Activated CD4-positive, alpha-beta T cell treated with anti-CD3 and anti-CD28 coated beads, Interleukin-2, amount 50 U/mL, for 1 hour (primary cell): ENCODE results near the gene NARF.

Experiments used
- DNase-seq: peaks from one replicate; pipeline ENCODE4 v3.0.0-alpha.2; 2020

NARF gene

DNA sequence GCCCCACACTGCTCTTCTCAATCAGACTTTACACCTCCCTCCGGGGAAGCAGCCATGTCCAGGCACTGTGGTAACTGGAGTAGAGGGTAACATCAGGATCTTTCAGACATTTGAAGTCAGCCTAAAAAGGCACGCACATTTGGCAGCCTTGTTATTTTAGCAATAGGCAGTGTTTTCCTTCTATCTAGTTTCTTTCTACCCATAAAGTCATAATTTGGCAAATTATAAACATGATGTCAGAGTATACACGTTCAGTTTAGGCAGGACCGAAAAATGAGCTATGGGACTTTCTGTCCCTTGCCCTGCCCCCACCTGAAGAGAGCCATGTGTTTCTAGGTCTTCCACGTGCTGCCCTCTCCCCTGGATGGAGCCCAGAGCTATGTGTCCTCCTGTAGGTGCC is 21.1 kb downstream of the NARF start:
- no peak for DNase-seq

DNA sequence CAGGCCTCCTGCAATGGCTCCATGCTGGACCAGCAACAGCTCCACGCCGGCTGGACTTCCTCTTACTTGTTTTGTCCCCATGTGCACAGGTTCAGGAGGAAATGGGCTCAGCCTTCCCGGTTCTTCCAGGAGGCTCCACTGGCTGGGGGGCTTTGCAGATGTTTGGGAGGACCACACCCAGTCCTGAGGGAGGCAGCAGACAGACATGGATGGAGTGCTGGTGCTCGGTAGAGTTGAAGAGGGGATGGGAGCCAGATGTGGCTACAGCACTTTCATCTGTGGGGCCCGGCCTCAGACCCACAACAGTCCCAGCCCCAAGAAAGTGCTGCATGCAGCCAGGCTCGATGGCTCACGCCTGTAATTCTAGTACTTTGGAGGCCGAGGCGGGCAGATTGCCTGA is 21.8 kb downstream of the NARF start:
- no peak for DNase-seq

DNA sequence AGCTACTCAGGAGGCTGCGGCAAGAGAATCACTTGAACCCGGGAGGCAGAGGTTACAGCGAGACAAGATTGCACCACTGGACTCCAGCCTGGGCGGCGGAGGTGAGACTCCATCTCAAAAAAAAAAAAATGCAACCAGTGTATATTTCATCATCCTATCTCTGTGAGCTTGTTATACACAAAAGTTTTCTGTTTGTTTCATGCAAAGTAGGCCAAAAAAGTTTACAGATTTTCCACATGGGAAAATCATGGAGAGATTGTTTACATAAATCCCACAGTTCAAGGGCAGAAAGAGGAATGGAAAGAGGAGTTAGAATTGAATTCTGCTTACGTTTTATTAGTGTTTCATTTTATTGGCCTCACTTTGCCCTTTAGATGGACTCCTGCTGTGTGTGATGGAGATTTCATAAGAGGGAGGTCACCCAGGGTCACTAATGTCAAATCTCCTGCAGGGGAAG is 24.7 kb downstream of the NARF start:
- no peak for DNase-seq

DNA sequence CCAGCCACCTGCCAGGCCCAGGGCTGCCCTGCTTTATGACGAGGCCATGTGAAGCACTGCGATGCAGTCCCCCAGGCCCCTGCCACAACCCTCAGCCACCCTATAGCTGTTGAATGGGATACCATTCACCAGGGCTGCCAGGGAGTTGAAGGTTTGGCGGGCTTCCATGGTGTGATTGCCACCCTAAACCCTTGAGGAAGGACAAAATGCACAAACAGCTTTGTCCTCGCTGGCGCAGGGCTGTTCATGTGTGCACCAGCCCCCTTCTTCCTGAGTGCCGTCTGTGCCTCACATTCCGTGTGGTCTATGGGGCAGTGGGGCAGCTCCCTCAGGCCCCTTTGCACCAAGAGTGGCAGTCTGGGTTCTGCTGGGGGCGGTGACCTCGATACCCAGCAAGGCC is 25.3 kb downstream of the NARF start:
- no peak for DNase-seq

DNA sequence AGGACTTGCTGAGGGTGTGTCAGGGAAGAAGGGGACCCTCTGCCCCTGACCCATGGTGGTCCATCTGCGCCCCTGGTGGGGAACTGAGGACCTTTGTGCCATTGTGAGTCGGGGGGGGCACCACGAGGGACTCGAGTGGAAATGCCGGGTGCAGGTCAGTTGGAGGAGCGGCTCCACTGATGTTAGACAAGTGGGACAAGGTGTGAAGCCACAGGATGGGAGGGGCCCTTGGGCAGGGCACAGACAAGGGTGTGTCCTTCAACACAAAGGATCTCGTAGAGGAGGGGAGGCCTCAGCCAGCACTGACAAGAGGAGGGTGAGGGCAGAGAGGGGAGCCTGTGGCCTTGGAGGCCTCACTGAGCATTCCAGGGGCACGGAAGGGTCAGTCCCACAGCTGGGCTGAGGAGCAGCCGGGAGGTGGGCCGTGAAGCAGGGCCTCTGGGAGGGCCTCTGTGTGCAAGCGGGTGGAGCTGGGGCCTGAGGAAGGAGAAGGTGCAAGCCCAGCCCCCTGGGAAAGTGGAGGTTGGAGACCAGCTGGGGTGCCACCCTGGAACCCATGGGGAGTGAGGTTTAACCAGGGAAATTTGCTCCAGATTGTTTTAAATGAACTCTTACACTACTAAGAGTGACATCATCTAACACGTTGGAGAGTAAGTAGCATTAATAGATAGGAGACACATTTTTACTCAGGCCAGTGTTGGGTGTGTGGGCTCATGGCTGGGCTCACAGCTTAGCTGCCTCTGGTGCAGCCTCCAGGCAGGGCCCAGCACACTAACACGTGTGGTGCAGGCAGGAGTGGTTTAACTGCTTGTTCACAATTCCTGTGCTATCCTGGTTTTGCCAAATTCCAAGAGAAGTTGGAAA is 27.9 kb downstream of the NARF start:
- DNase-seq, result no peak

DNA sequence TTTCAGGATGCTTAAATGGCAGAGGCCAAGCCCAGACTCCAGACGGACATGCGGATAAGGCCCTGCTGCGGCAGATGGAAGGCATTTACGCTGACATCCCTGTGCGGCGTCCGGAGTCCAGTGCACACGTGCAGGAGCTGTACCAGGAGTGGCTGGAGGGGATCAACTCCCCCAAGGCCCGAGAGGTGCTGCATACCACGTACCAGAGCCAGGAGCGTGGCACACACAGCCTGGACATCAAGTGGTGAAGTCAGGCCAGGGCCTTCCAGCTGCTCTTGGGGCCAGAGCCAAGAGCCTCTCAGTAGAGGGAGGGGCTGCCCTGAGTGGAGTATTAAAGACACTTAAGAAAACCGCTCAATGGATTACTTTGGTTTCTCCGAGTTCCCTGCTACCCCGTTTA is 29.4 kb downstream of the NARF start:
- DNase-seq, result no peak

DNA sequence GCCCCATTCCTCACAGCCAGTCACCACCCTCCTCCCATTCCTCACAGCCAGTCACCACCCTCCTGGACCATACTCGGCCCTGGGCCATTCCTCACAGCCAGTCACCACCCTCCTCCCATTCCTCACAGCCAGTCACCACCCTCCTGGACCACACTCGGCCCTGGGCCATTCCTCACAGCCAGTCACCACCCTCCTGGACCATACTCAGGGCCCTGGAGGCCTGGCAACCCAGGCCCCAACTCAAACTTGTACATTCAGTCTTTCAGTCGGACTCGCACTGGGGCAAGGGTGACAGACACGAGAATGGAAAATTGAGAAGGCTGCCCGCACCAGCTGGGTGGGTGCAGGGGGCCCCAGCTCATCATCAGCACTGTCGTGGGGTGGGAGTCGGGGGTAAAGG is 30.6 kb downstream of the NARF start:
- DNase-seq, result no peak

DNA sequence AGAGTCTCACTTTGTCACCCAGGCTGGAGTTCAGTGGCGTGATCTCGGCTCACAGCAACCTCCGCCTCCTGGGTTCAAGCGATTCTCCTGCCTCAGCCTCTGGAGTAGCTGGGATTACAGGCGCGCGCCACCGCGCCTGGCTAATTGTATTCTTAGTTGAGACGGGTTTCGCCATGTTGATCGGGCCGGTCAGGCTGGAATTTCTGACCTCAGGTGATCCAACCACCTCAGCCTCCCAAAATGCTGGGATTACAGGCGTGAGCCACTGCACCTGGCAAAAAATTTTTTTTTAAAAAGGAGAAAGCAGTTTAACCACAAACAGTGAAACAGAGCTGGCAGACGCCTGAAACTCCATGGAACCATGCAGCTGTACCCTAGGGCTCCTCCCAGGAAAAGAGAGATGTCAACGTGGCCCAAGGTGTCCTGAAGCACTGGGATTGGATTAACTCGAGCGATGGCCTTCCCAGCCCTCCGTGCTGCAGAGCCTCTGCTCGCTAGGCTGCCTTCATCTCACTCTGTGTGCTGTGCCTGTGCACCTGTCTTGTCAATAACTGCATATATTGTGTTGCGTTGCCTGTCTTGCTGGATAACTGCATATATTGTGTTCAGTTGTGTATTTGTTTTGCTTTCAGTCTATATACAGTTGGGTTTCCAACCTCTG is 31.4 kb downstream of the NARF start:
- no peak for DNase-seq

DNA sequence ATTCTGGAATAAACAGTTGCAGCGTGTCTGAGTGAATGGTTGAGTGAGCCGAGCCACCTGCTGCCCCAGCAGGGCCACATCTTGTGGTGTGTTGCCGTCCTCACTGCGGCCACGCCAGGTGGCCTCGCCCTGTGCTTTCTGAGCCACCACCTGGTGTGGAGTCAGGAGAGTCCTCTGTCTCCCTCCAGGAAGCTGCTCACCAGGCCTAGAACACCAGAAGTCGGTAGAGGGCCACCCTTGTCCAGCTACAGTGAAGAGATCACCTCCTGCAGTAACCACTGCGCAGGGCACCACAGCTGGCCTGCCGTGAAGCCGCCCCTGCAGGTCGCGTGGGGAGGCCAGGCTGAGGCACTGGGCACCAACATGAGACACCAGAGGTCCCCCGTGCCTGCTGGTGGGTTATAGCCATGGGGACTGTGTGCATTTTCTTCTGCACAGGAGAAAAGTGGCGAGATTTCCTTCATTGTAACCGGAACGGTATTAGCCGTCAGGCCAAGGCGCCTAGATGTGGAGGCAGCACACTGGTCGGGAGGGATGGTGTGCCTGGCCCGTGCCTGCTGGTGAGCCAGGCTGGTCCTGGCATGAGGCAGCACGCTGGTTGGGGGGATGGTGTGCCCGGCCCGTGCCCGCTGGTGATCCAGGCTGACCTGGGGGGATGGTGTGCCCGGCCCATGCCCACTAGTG is 32.1 kb downstream of the NARF start:
- no peak for DNase-seq

DNA sequence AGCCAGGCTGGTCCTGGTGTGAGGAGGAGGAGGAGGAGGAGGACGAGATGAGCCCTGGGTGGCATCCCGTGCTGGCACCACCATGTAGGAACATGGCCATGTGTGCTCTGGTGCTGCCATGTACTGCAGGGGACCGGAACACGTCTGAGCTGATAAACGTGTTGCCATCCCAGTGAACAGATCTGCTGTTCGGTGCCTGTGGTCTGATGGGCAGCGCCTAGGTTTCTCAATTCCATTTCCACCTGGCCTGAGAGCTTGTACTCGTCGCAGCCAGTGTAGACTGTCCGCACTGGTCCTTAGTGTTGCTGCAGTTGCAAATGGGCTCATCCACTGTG is 32.6 kb downstream of the NARF start:
- no peak for DNase-seq

DNA sequence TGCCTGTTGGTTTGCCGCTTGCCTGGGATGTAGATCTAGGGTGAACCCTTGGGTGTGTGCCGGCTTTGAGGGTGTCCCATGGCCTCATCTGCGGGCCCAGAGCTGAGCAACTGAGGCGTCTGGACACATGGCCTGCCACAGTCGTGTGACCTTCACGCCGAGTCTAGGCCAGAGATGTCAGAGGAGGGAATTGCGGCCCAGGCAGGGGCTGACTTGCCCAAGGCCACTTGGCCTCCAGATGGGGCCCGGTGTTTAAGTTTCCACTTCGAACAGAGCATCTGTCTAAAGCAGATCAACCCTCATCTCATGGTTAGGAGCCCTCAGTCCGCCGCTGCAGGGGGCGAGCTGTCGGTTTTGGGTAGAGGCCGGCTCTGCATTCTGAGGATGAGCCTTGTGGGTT is 33.0 kb downstream of the NARF start:
- no peak for DNase-seq

DNA sequence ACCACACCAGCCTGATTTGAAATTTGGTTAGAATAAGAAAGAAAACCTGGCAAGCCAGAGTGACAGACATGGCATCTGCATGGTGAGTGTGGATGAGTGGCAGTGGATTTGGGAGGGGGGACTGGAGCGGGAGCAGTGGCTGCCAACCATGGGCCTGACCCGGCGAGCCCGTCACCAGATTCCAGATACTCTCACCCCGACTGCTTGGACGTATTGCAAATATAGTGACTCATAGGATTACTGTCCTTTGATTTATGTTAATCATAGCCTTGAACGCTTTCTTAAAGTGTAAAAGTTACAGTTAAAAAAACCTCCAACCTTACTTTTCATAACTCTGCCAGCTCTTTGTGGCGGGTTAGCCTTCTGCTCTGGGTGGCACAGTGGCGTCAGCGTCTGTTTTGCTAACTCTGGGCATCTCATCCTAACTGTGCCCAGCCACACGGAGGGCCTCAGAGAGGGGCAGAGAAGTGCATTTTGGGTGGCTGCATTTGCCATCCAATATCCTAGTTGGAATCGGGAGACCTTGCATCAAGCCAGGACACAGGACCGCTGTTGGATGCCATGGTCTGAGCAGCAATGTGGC is 34.2 kb downstream of the NARF start:
- DNase-seq, result no peak

DNA sequence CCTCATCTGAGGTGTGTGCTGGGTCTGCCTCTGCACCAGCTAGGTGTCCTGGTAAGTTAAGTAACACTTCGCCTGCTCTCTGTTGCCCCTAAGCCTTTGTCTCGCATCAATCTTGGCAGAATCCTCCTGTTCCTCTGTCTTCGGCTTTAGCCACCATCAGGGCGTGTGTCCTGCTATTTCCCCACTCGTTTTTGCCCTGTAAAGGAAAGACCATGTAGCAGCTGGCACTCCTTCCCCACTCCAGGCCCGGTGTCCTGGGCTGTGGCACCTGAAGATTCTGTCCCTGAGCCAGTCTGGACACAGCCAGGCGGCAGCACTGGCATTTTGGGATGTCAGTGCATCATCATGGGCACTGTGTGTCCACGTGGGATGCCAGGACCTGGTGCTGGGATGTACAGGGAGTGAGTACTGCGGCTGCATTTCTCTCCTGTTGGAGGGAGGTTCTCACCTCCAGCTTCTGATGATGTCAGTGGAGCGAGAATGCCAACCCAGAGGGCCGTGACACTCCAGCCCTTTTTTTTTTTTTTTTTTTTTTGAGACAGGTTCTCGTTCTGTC is 34.8 kb downstream of the NARF start:
- no peak for DNase-seq

DNA sequence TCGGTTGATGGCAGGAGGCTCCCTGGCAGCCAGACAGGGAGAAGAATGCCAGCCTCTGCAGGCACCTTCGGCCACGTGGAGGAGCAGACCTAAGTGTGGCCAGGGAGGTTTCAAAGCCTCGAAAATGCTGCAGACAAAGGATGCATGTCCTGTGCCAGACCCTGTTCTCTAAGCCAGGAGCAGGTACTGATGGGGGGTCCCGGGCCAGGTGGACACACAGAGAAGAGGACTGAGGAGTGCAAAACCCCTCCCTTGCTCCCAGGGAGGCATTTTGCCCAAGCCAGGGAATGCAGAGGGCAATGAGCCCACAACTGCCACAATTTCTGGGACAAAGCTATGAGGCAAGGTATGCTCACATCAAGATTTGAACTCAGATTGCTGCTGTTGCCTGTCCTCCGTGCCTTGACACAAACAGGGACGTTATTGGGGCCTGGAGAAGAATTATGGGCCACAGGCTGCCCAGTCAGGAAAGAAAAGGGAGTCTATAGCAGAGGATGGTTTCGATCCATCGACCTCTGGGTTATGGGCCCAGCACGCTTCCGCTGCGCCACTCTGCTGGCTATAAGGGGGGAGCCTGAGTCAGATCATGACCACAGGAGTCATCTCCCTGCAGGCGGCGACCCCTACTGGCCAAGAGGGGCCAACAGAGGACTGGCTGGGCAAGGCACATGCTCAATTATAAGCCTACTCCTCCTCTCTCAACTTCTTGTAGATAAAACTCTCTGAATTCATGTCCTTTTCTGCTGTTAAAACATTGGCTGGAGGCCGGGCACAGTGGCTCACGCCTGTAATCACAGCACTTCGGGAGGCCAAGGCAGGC is 35.9 kb downstream of the NARF start:
- peak; percentile 83 for DNase-seq

DNA sequence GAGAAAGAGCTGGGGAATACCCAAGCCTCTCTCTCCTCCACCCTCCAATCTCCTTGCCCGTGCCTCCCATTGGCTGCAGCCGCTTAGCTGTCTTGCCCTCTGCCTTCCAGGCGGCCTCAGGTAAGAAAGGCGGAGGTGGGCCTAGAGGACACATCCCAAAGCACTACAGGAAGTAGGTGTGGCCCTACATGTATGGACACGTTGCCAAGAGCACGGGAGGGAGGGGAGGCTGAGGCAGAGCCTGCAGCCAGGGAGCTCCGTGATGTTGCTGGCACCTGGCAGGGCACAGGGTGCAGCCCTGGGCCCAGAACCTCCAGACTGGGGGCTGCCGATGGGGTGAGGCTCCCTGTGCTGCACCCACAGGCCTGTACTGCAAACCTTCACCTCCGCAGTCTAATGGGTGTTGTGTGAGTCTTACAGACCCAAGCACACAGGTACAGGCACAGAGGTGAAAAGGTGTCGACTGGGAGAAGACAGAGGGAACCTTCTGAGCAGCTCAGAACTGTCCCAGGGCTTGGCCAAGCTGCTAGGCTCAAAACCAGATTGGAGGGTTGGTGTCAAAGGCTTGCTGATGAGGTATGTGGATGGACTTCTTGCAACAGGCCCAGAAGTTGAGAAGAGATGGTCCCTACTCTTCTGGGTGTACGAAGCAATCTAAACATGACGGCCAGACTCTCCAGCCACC is 37.4 kb downstream of the NARF start:
- no peak for DNase-seq

DNA sequence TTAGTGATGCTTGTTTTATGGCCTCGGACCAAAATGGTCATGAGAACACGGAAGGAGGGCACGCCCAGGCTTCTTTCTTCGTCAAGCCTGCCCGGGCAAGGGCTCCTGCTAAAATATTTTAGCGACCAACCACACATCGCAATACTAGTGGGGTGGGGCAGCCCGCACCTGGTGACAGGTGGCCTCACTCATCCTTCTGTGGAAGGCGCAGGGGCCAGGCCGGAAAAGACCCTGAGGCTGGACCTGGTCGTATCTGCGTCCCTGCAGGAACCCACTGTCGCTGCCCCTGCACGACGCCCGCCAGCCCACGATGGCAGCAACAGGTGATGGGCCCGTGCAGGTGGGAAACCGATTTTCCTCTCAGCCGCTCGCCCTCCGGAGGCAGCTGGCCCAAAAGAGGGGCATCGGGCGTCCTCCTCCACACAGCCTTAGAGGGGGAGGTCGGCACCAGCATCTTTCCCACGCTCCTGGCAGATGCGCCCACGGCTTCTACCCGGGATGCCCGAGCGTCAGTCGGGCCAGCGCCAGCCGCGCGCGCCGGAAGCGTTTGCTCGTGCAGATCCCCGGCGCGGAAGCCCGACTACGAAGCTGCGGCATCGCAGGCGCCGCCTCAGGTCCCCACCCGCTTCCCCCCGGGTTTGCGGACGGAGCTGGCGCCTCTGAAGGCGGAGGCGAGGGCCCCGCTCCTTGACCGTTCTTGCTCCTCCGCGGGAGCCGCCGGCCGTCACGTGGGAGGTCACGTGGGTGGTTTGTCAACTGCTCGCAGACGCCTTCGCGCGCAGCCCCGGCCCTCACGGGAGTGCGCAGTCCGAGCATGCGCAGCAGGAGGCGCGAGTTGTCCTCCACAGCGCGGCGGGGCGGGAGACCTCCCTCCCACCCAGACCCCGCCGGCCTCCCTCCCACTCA is 38.2 kb downstream of the NARF start:
- peak; percentile 83 for DNase-seq

DNA sequence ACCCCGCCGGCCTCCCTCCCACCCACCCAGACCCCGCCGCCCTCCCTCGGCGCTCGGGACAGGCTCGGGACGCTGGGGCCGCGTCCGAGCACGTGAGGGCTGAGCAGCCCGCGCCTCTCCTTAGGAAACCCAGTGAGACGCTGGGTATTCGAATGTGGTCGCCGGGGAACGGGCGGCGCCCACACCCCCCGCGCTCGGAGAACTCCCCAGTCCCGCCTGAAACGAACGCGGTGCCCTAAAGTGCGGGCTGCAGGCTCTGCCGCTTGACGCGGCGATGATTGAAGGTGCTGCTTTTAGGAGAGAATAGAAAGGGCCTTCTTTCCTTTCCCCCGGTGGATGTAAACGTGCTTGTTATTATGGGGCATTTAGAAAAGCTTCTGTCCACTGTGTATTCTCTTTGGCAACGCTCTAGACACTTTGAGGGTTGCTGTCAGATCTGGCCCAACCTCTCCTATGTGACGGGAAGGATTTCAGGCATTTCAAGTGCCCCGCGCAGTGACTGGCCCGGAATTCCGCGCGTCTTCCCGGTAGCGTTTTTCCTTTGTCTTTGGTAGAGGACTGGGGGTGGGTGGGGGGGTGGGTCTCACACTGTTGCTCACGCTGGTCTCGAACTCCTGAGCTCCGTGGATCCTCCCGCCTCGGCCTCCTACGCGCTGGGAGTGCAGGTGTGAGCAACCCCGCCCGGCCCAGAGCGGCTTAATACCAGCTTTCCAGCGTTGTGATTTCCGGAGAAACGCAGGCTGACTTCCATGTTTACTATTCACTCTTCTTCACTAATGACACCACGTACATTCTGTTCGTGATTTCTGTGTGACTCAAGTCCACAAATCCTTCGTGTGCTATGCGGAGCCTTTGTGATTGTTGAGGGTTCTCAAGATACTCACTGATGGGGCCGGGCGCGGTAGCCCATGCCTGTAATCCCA is 39.2 kb downstream of the NARF start:
- DNase-seq, result peak; percentile 27

DNA sequence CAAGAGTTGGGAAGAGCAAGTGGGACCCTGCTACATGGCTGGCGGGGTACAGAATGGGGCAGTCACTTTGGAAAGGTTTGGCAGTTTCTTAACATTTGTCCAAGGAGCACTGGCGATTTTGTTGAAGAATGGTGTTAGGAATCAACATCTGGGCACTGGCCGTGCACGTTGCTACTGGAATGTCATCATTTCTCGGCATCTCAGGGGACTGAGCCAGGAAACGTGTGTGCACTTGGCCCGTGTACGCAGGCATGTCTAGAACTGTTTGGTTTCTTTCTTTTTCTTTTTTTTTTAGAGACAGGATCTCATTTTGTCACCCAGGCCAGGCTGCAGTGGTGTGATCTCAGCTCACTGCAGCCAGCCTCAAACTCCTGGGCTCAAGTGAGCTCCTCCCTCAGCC is 43.7 kb downstream of the NARF start:
- DNase-seq, result no peak

DNA sequence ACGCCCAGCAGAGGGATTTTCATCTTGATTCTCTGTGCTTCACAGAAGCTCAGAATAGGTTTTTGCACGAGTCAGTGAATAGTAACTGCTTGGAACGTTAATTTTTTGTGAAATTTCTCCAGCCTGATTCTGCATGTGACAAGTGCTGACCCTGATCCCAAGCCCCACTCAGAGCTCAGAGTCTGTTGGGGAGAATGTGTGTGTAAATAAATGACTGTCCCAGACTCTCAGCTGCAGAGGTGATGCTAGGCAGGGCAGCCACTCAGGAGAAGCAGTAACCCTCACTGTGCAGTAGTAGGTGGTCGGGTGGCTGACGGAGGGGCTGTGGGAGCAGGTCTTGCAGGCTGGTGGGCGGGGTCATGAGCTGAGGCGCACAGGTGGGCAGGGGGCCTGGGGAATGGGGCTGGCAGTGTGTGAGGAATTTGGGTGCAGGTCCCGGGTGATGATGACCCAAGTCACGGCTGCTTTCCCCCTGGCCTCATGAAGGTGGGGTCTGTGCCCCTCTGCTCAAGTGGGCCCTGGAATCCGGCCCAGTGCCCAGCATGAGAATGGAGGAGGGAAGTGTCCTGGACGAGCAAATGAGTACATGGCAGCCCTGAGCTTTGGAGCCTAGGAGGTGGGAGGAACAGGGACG is 44.7 kb downstream of the NARF start:
- DNase-seq, result no peak
